NCI-H187 treated with DMSO at 0.1 percent for 48 hours (cell line): ENCODE measurements around the gene KIF12.
"Not testable (repeated sequence)": the region's sequence is repeated elsewhere in the genome, so short reads cannot be mapped to it uniquely, and the experiment has no call there.

Experiments used
- DNase-seq: peaks from one replicate; lab custom pipeline; 2025; lab: John Stamatoyannopoulos, UW

KIF12 gene

GRCh38 chr9:114098936-114099668 lies at the start of gene KIF12:
Gene KIF12 (minus strand): TSS chr9:114099292. CDS start chr9:114099276, 16 bp downstream.
- no peak for DNase-seq

GRCh38 chr9:114146735-114147134 lies 47.6 kb upstream of the KIF12 start:
- DNase-seq = no peak

- no peak for DNase-seq
Measured at GRCh38 chr9:114143234-114143633, 44.1 kb upstream of the KIF12 start.

GRCh38 chr9:114141553-114142402 lies 42.7 kb upstream of the KIF12 start:
- no peak for DNase-seq

GRCh38 chr9:114140850-114141249 lies 41.8 kb upstream of the KIF12 start:
- DNase-seq = no peak

- no peak for DNase-seq
Measured at GRCh38 chr9:114140401-114140800, 41.3 kb upstream of the KIF12 start.

- no peak for DNase-seq
Measured at GRCh38 chr9:114139071-114139470, 40.0 kb upstream of the KIF12 start.

- DNase-seq = no peak
Measured at GRCh38 chr9:114138552-114138971, 39.5 kb upstream of the KIF12 start.

GRCh38 chr9:114137831-114138230 lies 38.7 kb upstream of the KIF12 start:
- no peak for DNase-seq

GRCh38 chr9:114134827-114135396 lies 35.8 kb upstream of the KIF12 start:
- no peak for DNase-seq

GRCh38 chr9:114132550-114132918 lies 33.4 kb upstream of the KIF12 start:
- no peak for DNase-seq

- no peak for DNase-seq
Measured at GRCh38 chr9:114131808-114132549, 32.9 kb upstream of the KIF12 start.

GRCh38 chr9:114130624-114131277 lies 31.7 kb upstream of the KIF12 start:
- DNase-seq = no peak

GRCh38 chr9:114130141-114130540 lies 31.0 kb upstream of the KIF12 start:
- no peak for DNase-seq

GRCh38 chr9:114128759-114129158 lies 29.7 kb upstream of the KIF12 start:
- DNase-seq = not testable (repeated sequence)

GRCh38 chr9:114126247-114127060 lies 27.4 kb upstream of the KIF12 start:
- DNase-seq = no peak

- DNase-seq = no peak
Measured at GRCh38 chr9:114125476-114126013, 26.5 kb upstream of the KIF12 start.

GRCh38 chr9:114124666-114125475 lies 25.8 kb upstream of the KIF12 start:
- DNase-seq = no peak

- DNase-seq = no peak
Measured at GRCh38 chr9:114124138-114124537, 25.0 kb upstream of the KIF12 start.
